Measurements from ENCODE around the gene PRKD3. TPM values are rescaled to one million over a fixed set of nuclear protein-coding genes. Genes with fewer than 3 reads are reported as not detected.

PRKD3 gene
- total RNA-seq, 1 experiment from 2014 or later, result 82.1 TPM

DNA sequence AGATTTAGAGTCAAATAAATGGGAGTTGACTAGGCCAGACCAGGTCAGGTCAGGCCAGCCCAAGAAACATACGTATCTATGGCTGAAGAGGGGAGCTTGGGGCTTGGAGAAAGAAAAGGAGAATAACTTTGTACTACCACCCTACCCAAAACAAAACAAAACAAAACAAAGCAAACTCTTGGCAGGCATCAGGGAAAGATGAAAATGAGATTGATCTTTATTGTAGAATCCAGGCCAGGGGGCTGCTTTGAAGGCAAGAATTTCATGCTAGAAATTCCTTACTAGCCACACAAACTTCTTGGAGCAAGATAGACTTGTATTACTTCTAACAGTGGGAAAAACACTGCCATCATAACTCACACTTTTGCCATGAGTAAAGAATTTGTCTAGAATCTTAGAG is 46.0 kb upstream of the PRKD3 start:
- DNase-seq (ENCODE audit: low spot score), result no peak
- ChIA-PET CTCF (interaction anchor here (0.6 kb wide), 1 partner anchor 363 kb away, joined by 3 read pairs; no protein-coding TSS in a partner anchor), POLR2A (no interaction called here)
- ATAC-seq, result no peak
- Mint-ChIP-seq H3K4me1 (no peaks in the 10 kb centered on the region), H3K9me3 (no peaks in the 10 kb centered on the region), H3K27ac (no peak overlapping the region), H3K27me3 (ENCODE audit: low read depth) (no peaks in the 10 kb centered on the region), H3K4me3 (no peak overlapping the region), H3K36me3 (peaks cover 4% of the 10 kb centered on the region; the same call in 1 of the 2 replicates)
- TF ChIP-seq ESRRA (CRISPR knock-in tag; IDR thresholded peaks at IDR 0.05; ENCODE audit: borderline replicate concordance) (no peak), CREB1 (CRISPR knock-in tag; IDR thresholded peaks at IDR 0.05) (no peak), ZNF512 (CRISPR knock-in tag; IDR thresholded peaks at IDR 0.05; ENCODE audit: borderline replicate concordance) (no peak), STAT6 (CRISPR knock-in tag; conservative IDR thresholded peaks at IDR 0.05; ENCODE audit: low read depth) (no peak), GTF2I (CRISPR knock-in tag; conservative IDR thresholded peaks at IDR 0.05) (no peak), SMAD3 (CRISPR knock-in tag; IDR thresholded peaks at IDR 0.05; ENCODE audit: borderline replicate concordance) (no peak), ZNF396 (CRISPR knock-in tag; IDR thresholded peaks at IDR 0.05; ENCODE audit: borderline replicate concordance) (no peak), ZNF416 (CRISPR knock-in tag; IDR thresholded peaks at IDR 0.05) (no peak), HMGA2 (CRISPR knock-in tag; IDR thresholded peaks at IDR 0.05) (no peak), E2F1 (CRISPR knock-in tag; IDR thresholded peaks at IDR 0.05) (no peak), NFATC4 (CRISPR knock-in tag; IDR thresholded peaks at IDR 0.05) (no peak)
- TF ChIP-seq, protein P1, sequence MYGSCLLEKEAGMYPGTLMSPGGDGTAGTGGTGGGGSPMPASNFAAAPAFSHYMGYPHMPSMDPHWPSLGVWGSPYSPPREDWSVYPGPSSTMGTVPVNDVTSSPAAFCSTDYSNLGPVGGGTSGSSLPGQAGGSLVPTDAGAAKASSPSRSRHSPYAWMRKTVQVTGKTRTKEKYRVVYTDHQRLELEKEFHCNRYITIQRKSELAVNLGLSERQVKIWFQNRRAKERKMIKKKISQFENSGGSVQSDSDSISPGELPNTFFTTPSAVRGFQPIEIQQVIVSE (CRISPR knock-in tag; IDR thresholded peaks at IDR 0.05; ENCODE audit: borderline replicate concordance), result no peak
- TF ChIP-seq, protein P2, sequence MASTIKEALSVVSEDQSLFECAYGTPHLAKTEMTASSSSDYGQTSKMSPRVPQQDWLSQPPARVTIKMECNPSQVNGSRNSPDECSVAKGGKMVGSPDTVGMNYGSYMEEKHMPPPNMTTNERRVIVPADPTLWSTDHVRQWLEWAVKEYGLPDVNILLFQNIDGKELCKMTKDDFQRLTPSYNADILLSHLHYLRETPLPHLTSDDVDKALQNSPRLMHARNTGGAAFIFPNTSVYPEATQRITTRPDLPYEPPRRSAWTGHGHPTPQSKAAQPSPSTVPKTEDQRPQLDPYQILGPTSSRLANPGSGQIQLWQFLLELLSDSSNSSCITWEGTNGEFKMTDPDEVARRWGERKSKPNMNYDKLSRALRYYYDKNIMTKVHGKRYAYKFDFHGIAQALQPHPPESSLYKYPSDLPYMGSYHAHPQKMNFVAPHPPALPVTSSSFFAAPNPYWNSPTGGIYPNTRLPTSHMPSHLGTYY (CRISPR knock-in tag; IDR thresholded peaks at IDR 0.05), result no peak
- TF ChIP-seq, protein P3, sequence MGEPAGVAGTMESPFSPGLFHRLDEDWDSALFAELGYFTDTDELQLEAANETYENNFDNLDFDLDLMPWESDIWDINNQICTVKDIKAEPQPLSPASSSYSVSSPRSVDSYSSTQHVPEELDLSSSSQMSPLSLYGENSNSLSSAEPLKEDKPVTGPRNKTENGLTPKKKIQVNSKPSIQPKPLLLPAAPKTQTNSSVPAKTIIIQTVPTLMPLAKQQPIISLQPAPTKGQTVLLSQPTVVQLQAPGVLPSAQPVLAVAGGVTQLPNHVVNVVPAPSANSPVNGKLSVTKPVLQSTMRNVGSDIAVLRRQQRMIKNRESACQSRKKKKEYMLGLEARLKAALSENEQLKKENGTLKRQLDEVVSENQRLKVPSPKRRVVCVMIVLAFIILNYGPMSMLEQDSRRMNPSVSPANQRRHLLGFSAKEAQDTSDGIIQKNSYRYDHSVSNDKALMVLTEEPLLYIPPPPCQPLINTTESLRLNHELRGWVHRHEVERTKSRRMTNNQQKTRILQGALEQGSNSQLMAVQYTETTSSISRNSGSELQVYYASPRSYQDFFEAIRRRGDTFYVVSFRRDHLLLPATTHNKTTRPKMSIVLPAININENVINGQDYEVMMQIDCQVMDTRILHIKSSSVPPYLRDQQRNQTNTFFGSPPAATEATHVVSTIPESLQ (CRISPR knock-in tag; IDR thresholded peaks at IDR 0.05), result no peak
- TF ChIP-seq, protein P4, sequence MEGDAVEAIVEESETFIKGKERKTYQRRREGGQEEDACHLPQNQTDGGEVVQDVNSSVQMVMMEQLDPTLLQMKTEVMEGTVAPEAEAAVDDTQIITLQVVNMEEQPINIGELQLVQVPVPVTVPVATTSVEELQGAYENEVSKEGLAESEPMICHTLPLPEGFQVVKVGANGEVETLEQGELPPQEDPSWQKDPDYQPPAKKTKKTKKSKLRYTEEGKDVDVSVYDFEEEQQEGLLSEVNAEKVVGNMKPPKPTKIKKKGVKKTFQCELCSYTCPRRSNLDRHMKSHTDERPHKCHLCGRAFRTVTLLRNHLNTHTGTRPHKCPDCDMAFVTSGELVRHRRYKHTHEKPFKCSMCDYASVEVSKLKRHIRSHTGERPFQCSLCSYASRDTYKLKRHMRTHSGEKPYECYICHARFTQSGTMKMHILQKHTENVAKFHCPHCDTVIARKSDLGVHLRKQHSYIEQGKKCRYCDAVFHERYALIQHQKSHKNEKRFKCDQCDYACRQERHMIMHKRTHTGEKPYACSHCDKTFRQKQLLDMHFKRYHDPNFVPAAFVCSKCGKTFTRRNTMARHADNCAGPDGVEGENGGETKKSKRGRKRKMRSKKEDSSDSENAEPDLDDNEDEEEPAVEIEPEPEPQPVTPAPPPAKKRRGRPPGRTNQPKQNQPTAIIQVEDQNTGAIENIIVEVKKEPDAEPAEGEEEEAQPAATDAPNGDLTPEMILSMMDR (IDR thresholded peaks at IDR 0.05), result no peak
